ENCODE data around the gene IQCM.
"Not testable (repeated sequence)": the region's sequence is repeated elsewhere in the genome, so short reads cannot be mapped to it uniquely, and the experiment has no call there.

IQCM gene

GRCh38 chr4:149489321-149489720, 326.3 kb downstream of the IQCM start:
- DNase-seq (ENCODE audit: extremely low read depth in 1 of 2, low read depth in 1 of 2): no peak

- no peak for DNase-seq (ENCODE audit: extremely low read depth in 1 of 2, low read depth in 1 of 2)
These were observed 328.8 kb downstream of the IQCM start for GRCh38 chr4:149486861-149487260.

GRCh38 chr4:149468669-149469068, 347.0 kb downstream of the IQCM start:
- DNase-seq (ENCODE audit: extremely low read depth in 1 of 2, low read depth in 1 of 2): not testable (repeated sequence)

- DNase-seq (ENCODE audit: extremely low read depth in 1 of 2, low read depth in 1 of 2): no peak
These were observed 349.2 kb downstream of the IQCM start for GRCh38 chr4:149466446-149466845.

- no peak for DNase-seq (ENCODE audit: extremely low read depth in 1 of 2, low read depth in 1 of 2)
These were observed 349.7 kb downstream of the IQCM start for GRCh38 chr4:149465955-149466354.

- DNase-seq (ENCODE audit: extremely low read depth in 1 of 2, low read depth in 1 of 2): no peak
These were observed 372.1 kb downstream of the IQCM start for GRCh38 chr4:149443537-149443936.

GRCh38 chr4:149441338-149441737, 374.3 kb downstream of the IQCM start:
- no peak for DNase-seq (ENCODE audit: extremely low read depth in 1 of 2, low read depth in 1 of 2)

GRCh38 chr4:149426461-149426860, 389.2 kb downstream of the IQCM start:
- no peak for DNase-seq (ENCODE audit: extremely low read depth in 1 of 2, low read depth in 1 of 2)

GRCh38 chr4:149409555-149409962, 406.1 kb downstream of the IQCM start:
- DNase-seq (ENCODE audit: extremely low read depth in 1 of 2, low read depth in 1 of 2): no peak

GRCh38 chr4:149409146-149409545, 406.5 kb downstream of the IQCM start:
- no peak for DNase-seq (ENCODE audit: extremely low read depth in 1 of 2, low read depth in 1 of 2)

GRCh38 chr4:149404143-149404542, 411.5 kb downstream of the IQCM start:
- no peak for DNase-seq (ENCODE audit: extremely low read depth in 1 of 2, low read depth in 1 of 2)

GRCh38 chr4:149403081-149403480, 412.6 kb downstream of the IQCM start:
- DNase-seq (ENCODE audit: extremely low read depth in 1 of 2, low read depth in 1 of 2): no peak

GRCh38 chr4:149398993-149399392, 416.6 kb downstream of the IQCM start:
- no peak for DNase-seq (ENCODE audit: extremely low read depth in 1 of 2, low read depth in 1 of 2)

GRCh38 chr4:149370785-149371420, 444.7 kb downstream of the IQCM start:
- no peak for DNase-seq (ENCODE audit: extremely low read depth in 1 of 2, low read depth in 1 of 2)

GRCh38 chr4:149370002-149370401, 445.6 kb downstream of the IQCM start:
- no peak for DNase-seq (ENCODE audit: extremely low read depth in 1 of 2, low read depth in 1 of 2)

- DNase-seq (ENCODE audit: extremely low read depth in 1 of 2, low read depth in 1 of 2): no peak
These were observed 462.4 kb downstream of the IQCM start for GRCh38 chr4:149353241-149353640.

- DNase-seq (ENCODE audit: extremely low read depth in 1 of 2, low read depth in 1 of 2): no peak
These were observed 466.1 kb downstream of the IQCM start for GRCh38 chr4:149349541-149349940.

GRCh38 chr4:149347139-149347538, 468.5 kb downstream of the IQCM start:
- DNase-seq (ENCODE audit: extremely low read depth in 1 of 2, low read depth in 1 of 2): no peak

- no peak for DNase-seq (ENCODE audit: extremely low read depth in 1 of 2, low read depth in 1 of 2)
These were observed 470.2 kb downstream of the IQCM start for GRCh38 chr4:149345424-149345823.

- no peak for DNase-seq (ENCODE audit: extremely low read depth in 1 of 2, low read depth in 1 of 2)
These were observed 471.2 kb downstream of the IQCM start for GRCh38 chr4:149344436-149344835.

GRCh38 chr4:149343614-149344013, 472.0 kb downstream of the IQCM start:
- DNase-seq (ENCODE audit: extremely low read depth in 1 of 2, low read depth in 1 of 2): no peak

GRCh38 chr4:149341117-149341516, 474.5 kb downstream of the IQCM start:
- DNase-seq (ENCODE audit: extremely low read depth in 1 of 2, low read depth in 1 of 2): not testable (repeated sequence)

- no peak for DNase-seq (ENCODE audit: extremely low read depth in 1 of 2, low read depth in 1 of 2)
These were observed 487.5 kb downstream of the IQCM start for GRCh38 chr4:149328161-149328560.

All from stimulated activated CD8-positive, alpha-beta memory T cell treated with anti-CD3 and anti-CD28 coated beads, Interleukin-7, amount 100 ng/mL, for 48 hours (primary cell).